ENCODE measurements around the gene COLGALT1. TPM values are rescaled to one million over a fixed set of nuclear protein-coding genes. Genes with fewer than 3 reads are reported as not detected.
A peak's percentile ranks its signal among the peaks of the same experiment; 100 is the strongest.

Gene COLGALT1
- total and polyA plus RNA-seq, 4 donors = 14.4 to 32.2 (median 22.5) TPM

- WGBS = 3% methylated on average over 82 of the region's 82 CpGs
- peak overlapping the region in 1 of 2 donors; percentile 18 for H3K27ac ChIP-seq (ENCODE audit: low read depth in 1 of 2, low read length in 2 of 2)
These were observed 16.0 kb upstream of the COLGALT1 start for GRCh38 chr19:17539238-17540117.

GRCh38 chr19:17540174-17540573, 15.3 kb upstream of the COLGALT1 start:
- H3K27ac ChIP-seq (ENCODE audit: low read depth in 1 of 2, low read length in 2 of 2) = no peak overlapping the region
- DNase-seq (ENCODE audit: low spot score) = no peak
- H3K4me1 ChIP-seq (ENCODE audit: control insufficient read depth in 4 of 4, insufficient read depth in 4 of 4, low read length in 3 of 4) = peaks cover 5 to 11% (median 8%) of the 10 kb centered on the region in 4 donors
- 74% methylated on average over 30 of the region's 30 CpGs for WGBS
- no peak overlapping the region for H3K4me3 ChIP-seq (ENCODE audit: low read depth in 1 of 3, low read length in 3 of 3)
- no peak overlapping the region for H3K9ac ChIP-seq (ENCODE audit: low read depth in 1 of 2, low read length in 2 of 2)
- peaks cover 0 to 2% (median 0%) of the 10 kb centered on the region in 4 donors for H3K27me3 ChIP-seq (ENCODE audit: control insufficient read depth in 4 of 4, insufficient read depth in 4 of 4, low read length in 3 of 4)
- no peaks in the 10 kb centered on the region for H3K9me3 ChIP-seq (ENCODE audit: control insufficient read depth in 4 of 4, low read length in 3 of 4)
- no peaks in the 10 kb centered on the region for H3K36me3 ChIP-seq (ENCODE audit: control insufficient read depth in 4 of 4, insufficient read depth in 3 of 4, low read depth in 1 of 4, low read length in 3 of 4)
- TF ChIP-seq GABPA (IDR thresholded peaks at IDR 0.05 in 1 of 2, conservative IDR thresholded peaks at IDR 0.05 in 1 of 2) (no peak), MAX (IDR thresholded peaks at IDR 0.05) (no peak), REST (IDR thresholded peaks at IDR 0.05) (no peak), CTCF (IDR thresholded peaks at IDR 0.05; ENCODE audit: low read depth, low read length, missing input control) (no peak), RAD21 (IDR thresholded peaks at IDR 0.05) (no peak), HNF4A (conservative IDR thresholded peaks at IDR 0.05) (no peak), FOXA2 (IDR thresholded peaks at IDR 0.05) (no peak), ATF3 (IDR thresholded peaks at IDR 0.05) (no peak), EGR1 (IDR thresholded peaks at IDR 0.05; ENCODE audit: low read depth in 2 of 2) (no peak), RXRA (IDR thresholded peaks at IDR 0.05) (no peak), HNF4G (IDR thresholded peaks at IDR 0.05) (no peak), TAF1 (conservative IDR thresholded peaks at IDR 0.05) (no peak), JUND (IDR thresholded peaks at IDR 0.05) (no peak), YY1 (IDR thresholded peaks at IDR 0.05) (no peak), SP1 (IDR thresholded peaks at IDR 0.05) (no peak), NR2F2 (IDR thresholded peaks at IDR 0.05) (no peak), FOXA1 (IDR thresholded peaks at IDR 0.05) (no peak)

More at GRCh38 chr19:17539238-17540117, 16.0 kb upstream of the COLGALT1 start:
- Histone ChIP-seq H3K9me3 (ENCODE audit: control insufficient read depth in 4 of 4, low read length in 3 of 4) (no peaks in the 10 kb centered on the region), H3K27me3 (ENCODE audit: control insufficient read depth in 4 of 4, insufficient read depth in 4 of 4, low read length in 3 of 4) (peaks cover 0 to 2% (median 0%) of the 10 kb centered on the region in 4 donors), H3K9ac (ENCODE audit: low read depth in 1 of 2, low read length in 2 of 2) (no peak overlapping the region), H3K36me3 (ENCODE audit: control insufficient read depth in 4 of 4, insufficient read depth in 3 of 4, low read depth in 1 of 4, low read length in 3 of 4) (no peaks in the 10 kb centered on the region), H3K4me3 (ENCODE audit: low read depth in 1 of 3, low read length in 3 of 3) (peak overlapping the region in 2 of 3 donors; percentile 32 to 38), H3K4me1 (ENCODE audit: control insufficient read depth in 4 of 4, insufficient read depth in 4 of 4, low read length in 3 of 4) (peaks cover 5 to 11% (median 8%) of the 10 kb centered on the region in 4 donors)
- peak; percentile 92 for DNase-seq (ENCODE audit: low spot score)
- TF ChIP-seq REST (IDR thresholded peaks at IDR 0.05) (peak; percentile 90), RAD21 (IDR thresholded peaks at IDR 0.05) (peak in 1 of 2 donors; percentile 39), FOXA2 (IDR thresholded peaks at IDR 0.05) (no peak), SP1 (IDR thresholded peaks at IDR 0.05) (peak; percentile 47)
